ENCODE data around the gene NR4A1. TPM values are rescaled to one million over a fixed set of nuclear protein-coding genes. Genes with fewer than 3 reads are reported as not detected.
"Not testable (repeated sequence)": the region's sequence is repeated elsewhere in the genome, so short reads cannot be mapped to it uniquely, and the experiment has no call there.

The NR4A1 gene
- polyA plus RNA-seq, 3 donors, result 9.5 to 14.7 (median 14.1) TPM

- no peak for DNase-seq
Measured at GRCh38 chr12:52089491-52089890, 38.2 kb downstream of the NR4A1 start.

DNA sequence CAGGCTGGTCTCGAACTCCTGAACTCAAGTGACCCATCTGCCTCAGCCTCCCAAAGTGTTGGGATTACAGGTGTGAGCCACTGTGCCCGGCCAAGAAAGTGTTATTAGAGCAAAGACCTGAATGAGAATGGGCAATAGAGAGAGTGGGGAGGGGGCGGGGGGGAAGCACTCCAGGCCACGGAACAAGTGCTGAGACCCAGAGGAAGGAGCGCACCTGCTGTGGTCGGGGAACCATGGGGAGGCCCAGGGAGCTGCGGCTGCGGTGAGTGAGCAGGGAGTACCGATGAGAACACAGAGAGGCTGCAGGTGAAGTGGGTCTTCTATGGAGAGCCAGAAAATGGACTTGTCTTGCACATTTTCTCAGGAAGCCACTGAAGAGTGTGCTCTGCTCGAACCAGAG lies 39.0 kb downstream of the NR4A1 start:
- no peak for DNase-seq

DNA sequence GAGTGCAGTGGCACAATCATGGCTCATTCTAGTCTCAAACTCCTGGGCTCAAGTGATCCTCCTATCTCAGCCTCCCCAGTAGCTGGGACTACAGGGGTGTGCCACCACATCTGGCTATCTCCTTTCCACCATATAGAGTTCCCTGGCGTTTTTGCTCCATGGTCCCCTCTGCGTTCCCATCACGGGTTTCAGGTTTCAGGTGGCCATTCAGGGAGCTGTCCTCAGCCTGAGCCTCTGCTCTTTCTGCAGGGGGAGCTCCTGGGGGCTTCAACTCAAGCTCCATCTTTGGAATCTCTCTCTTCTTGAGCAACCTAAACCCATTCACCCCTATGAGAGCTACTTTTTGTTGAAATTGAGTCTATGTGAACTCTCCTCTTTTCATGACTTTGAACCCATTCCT lies 39.8 kb downstream of the NR4A1 start:
- DNase-seq, result no peak

- DNase-seq, result no peak
Measured at GRCh38 chr12:52091869-52092268, 40.6 kb downstream of the NR4A1 start.

DNA sequence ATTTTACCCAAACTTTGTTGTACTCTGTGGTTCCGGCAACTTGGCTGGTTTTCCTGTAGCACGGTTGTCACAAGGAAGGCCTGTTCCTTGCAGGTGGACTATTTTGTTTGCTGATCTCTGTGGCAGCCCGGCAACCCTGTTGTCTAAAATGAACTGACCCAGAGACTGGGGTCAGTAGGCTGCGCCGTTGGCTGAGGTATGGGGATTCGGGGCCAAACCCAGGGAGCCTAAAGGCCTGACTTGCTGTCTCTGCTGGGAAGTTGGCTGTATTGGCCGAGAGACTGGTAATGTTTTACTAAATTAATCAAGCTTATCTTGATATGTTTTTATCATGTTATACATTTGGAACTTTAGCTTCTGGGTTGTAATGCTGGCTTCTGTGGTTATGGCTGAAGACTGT lies 42.1 kb downstream of the NR4A1 start:
- no peak for DNase-seq

DNA sequence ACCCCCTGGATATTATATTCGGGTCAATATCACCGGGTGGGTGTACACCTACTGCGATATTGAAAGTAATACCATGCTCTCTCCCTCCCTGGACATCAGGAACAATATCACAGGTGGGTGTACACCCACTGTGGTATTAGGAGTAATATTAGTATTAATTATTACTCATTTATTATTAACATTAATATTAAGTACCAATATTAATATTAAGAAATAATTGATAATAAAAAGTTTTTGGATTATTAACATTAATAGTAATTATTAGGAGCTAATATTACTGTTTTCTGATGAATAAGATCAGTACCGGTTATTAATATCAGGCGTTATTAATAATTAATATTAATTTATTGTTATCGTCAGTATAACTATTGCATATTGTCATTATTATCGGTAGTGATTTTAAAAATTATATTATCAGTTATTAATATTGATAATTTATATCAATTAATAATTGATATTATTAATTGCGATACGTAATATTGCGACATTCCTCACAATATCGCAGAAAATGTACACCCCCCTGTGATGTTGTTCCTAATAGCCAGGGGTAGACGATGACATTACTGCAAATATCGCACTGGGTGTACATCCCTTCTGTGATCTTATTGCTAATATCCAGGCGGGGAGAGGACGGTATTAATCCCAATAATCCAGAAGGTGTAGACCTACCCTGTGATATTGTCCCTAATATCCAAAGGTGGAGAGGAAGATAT lies 45.2 kb downstream of the NR4A1 start:
- DNase-seq, result no peak

DNA sequence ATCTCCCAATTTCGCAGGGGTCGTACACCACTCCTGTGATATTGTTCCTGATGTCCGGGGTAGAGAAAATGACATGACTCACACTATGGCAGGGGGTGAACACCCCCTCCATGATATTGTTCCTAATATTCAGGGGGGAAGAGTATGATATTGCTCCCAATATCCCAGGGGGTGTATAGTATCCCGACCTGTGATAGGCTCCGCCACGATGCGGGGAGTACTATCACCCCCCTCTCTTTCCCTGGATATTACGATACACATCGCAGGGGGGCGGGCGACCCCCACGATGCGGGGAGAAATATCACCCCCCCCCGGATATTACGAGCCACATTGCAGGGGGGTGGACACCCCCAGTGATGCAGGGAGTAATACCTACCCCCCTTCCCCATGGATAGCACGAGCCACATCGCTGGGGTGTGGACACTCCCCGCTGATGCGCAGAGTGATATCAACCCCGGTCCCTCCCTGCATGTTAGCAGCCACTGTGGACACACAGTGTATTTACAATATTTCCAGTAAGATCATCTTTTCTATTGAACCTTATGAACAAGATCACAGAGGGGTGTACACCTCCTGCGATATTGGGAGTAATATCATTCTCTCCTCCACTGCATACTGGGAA lies 45.9 kb downstream of the NR4A1 start:
- no peak for DNase-seq

DNA sequence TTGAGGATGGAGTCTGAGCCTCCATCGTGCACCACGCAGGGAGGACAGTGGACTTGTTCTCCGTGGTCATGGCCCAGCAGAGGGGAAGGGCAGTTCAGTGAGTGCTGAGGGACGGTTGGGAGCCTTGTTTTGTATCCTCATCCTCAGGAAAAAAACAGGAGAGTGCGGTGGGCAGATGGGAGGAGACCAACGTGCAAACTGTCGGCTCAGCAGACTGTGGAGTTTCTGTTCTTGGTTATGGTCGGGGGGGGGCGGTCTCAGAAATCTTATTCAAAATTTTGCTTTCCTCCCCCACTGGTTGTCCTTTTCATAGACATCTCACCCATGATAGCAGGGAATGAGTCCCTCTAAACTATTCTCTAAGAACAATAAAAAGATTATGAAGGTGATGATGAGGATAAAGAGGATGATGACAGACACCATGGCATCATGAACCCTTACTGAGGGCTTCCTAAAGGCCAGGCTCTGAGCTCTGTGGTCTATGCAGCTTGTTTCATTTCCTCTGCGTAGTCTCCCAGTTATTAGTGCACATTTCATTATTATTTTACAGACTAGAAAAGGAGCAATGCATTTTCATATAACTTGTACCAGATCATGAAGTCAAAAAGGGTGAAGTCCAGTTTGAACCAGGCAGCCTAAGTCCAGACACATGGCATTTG lies 53.3 kb downstream of the NR4A1 start:
- DNase-seq, result not testable (repeated sequence)

Other genes with a start within 250 kb of the NR4A1 start
- 1 to 10 TPM; 5.4 to 7.0 (median 6.2) TPM for gene FIGNL2, start 202.7 kb upstream of the NR4A1 start, polyA plus RNA-seq (ENCODE audit: insufficient read length in 3 of 3)
- gene ANKRD33, start 163.3 kb upstream of the NR4A1 start, polyA plus RNA-seq (ENCODE audit: insufficient read length in 3 of 3), result under 1 TPM; 0.14 to 0.73 (median 0.53) TPM
- gene ACVRL1, start 143.9 kb upstream of the NR4A1 start, polyA plus RNA-seq (ENCODE audit: insufficient read length in 3 of 3), result 10 to 100 TPM; 33.6 to 37.1 (median 34.3) TPM
- gene ACVR1B, start 99.7 kb upstream of the NR4A1 start, polyA plus RNA-seq (ENCODE audit: insufficient read length in 3 of 3), result 10 to 100 TPM; 53.4 to 65.8 (median 58.7) TPM
- 10 to 100 TPM; 17.7 to 20.3 (median 19.3) TPM for gene TAMALIN, start 44.5 kb upstream of the NR4A1 start, polyA plus RNA-seq (ENCODE audit: insufficient read length in 3 of 3)
- 10 to 100 TPM; 28.7 to 34.0 (median 30.1) TPM for gene ATG101, start 18.5 kb downstream of the NR4A1 start, polyA plus RNA-seq (ENCODE audit: insufficient read length in 3 of 3)
- gene SMIM41, start 28.3 kb downstream of the NR4A1 start, polyA plus RNA-seq (ENCODE audit: insufficient read length in 3 of 3), result under 1 TPM; 0.61 to 0.73 (median 0.73) TPM
- 1 to 10 TPM in 1 of 3 donors, under 1 TPM in 2; 0.70 to 1.1 (median 0.99) TPM for gene KRT80, start 140.6 kb downstream of the NR4A1 start, polyA plus RNA-seq (ENCODE audit: insufficient read length in 3 of 3)
- 10 to 100 TPM; 62.3 to 83.1 (median 64.3) TPM for gene KRT7, start 181.8 kb downstream of the NR4A1 start, polyA plus RNA-seq (ENCODE audit: insufficient read length in 3 of 3)
- gene KRT86, start 223.2 kb downstream of the NR4A1 start, polyA plus RNA-seq (ENCODE audit: insufficient read length in 3 of 3), result not detected
- under 1 TPM in 1 of 3 donors, not detected in 2; 0.11 TPM for gene KRT81, start 240.1 kb downstream of the NR4A1 start, polyA plus RNA-seq (ENCODE audit: insufficient read length in 3 of 3)

Measured in renal pelvis (tissue), 4 donors.